Neural progenitor cell (in vitro differentiated cells): ENCODE results near the gene XRCC3.

Source experiments
- EZH2 ChIP-seq: fragments of 200-600 bp; sonication (generic); IDR thresholded peaks from 2 replicates; pipeline ENCODE4 v1.6.1; 2017; ENCODE audit warnings: antibody characterized with exemption, mild to moderate bottlenecking, moderate library complexity
- EZH2phosphoT487 ChIP-seq: fragments of 200-600 bp; sonication (generic); IDR thresholded peaks from 2 replicates; pipeline ENCODE4 v1.6.1; 2017; ENCODE audit warnings: antibody characterized with exemption
- TF ChIP-seq, protein P1 (sequence below): fragments of 200-600 bp; sonication (generic); IDR thresholded peaks from 2 replicates; pipeline ENCODE4 v1.5.1; 2017; ENCODE audit warnings: antibody characterized with exemption, mild to moderate bottlenecking

DNA sequence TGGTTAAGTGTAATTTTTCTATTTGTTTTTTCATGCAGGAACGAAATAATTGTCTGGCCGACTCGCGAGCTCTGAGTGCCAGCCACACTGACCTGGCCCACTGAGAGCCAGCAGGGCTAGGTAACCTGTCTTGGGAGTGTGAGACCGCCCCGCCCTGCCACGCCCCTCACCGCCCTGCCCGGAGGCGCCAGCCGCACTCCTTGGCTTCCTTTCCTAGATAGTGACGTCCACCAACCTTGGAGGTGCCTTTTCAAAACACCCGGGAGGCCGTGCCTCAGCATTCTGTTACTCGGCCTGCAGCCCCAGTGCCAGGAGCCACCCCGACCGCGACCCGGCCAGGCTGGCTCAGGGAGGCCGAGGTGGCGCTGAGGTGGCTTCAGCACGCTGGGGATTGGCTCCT, 21.7 kb downstream of the XRCC3 start:
- TF ChIP-seq, protein P1, sequence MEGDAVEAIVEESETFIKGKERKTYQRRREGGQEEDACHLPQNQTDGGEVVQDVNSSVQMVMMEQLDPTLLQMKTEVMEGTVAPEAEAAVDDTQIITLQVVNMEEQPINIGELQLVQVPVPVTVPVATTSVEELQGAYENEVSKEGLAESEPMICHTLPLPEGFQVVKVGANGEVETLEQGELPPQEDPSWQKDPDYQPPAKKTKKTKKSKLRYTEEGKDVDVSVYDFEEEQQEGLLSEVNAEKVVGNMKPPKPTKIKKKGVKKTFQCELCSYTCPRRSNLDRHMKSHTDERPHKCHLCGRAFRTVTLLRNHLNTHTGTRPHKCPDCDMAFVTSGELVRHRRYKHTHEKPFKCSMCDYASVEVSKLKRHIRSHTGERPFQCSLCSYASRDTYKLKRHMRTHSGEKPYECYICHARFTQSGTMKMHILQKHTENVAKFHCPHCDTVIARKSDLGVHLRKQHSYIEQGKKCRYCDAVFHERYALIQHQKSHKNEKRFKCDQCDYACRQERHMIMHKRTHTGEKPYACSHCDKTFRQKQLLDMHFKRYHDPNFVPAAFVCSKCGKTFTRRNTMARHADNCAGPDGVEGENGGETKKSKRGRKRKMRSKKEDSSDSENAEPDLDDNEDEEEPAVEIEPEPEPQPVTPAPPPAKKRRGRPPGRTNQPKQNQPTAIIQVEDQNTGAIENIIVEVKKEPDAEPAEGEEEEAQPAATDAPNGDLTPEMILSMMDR, result no peak
- TF ChIP-seq EZH2, result no peak
- no peak for TF ChIP-seq EZH2phosphoT487
